ENCODE results near the gene SH3RF2. TPM values are rescaled to one million over a fixed set of nuclear protein-coding genes. Genes with fewer than 3 reads are reported as not detected.
"Not testable (repeated sequence)": the region's sequence is repeated elsewhere in the genome, so short reads cannot be mapped to it uniquely, and the experiment has no call there.

Gene SH3RF2
- 3.7 TPM for total RNA-seq

GRCh38 chr5:145936401-145937131 lies at the start of gene SH3RF2:
Gene SH3RF2 (plus strand): TSS chr5:145936578. CDS start chr5:145937929, 1,351 bp downstream.
- no peaks in the 10 kb centered on the region for H3K36me3 ChIP-seq (ENCODE audit: control insufficient read depth in 3 of 3, insufficient read depth in 3 of 3, low read length in 3 of 3)
- peaks cover 9 to 29% (median 18%) of the 10 kb centered on the region in 3 donors for H3K4me1 ChIP-seq (ENCODE audit: control insufficient read depth in 3 of 3, insufficient read depth in 3 of 3, low read length in 3 of 3)
- H3K27ac ChIP-seq (ENCODE audit: low read depth, low read length): peak within 1 kb of the TSS; percentile 71

GRCh38 chr5:145887217-145887616 lies 49.2 kb upstream of the SH3RF2 start:
- no peak overlapping the region for H3K4me3 ChIP-seq (ENCODE audit: low read length in 3 of 3)
- no peak overlapping the region for H3K9ac ChIP-seq (ENCODE audit: low read depth in 1 of 3, low read length in 3 of 3)
- H3K27ac ChIP-seq (ENCODE audit: low read depth, low read length): no peak overlapping the region
- no peaks in the 10 kb centered on the region for H3K36me3 ChIP-seq (ENCODE audit: control insufficient read depth in 3 of 3, insufficient read depth in 3 of 3, low read length in 3 of 3)
- H3K4me1 ChIP-seq (ENCODE audit: control insufficient read depth in 3 of 3, insufficient read depth in 3 of 3, low read length in 3 of 3): no peaks in the 10 kb centered on the region
- H3K9me3 ChIP-seq (ENCODE audit: control insufficient read depth in 3 of 3, low read length in 3 of 3): no peaks in the 10 kb centered on the region
- H3K27me3 ChIP-seq (ENCODE audit: control insufficient read depth in 3 of 3, insufficient read depth in 3 of 3, low read length in 3 of 3): no peaks in the 10 kb centered on the region

More at GRCh38 chr5:145936401-145937131, at the start of gene SH3RF2:
- Histone ChIP-seq H3K4me3 (ENCODE audit: low read length in 3 of 3) (peak within 1 kb of the TSS; percentile 73 to 84 (median 75)), H3K9ac (ENCODE audit: low read depth in 1 of 3, low read length in 3 of 3) (peak within 1 kb of the TSS; percentile 60 to 80 (median 80)), H3K9me3 (ENCODE audit: control insufficient read depth in 3 of 3, low read length in 3 of 3) (no peaks in the 10 kb centered on the region), H3K27me3 (ENCODE audit: control insufficient read depth in 3 of 3, insufficient read depth in 3 of 3, low read length in 3 of 3) (no peaks in the 10 kb centered on the region)

- H3K27me3 ChIP-seq (ENCODE audit: control insufficient read depth in 3 of 3, insufficient read depth in 3 of 3, low read length in 3 of 3): no peaks in the 10 kb centered on the region
- no peaks in the 10 kb centered on the region for H3K9me3 ChIP-seq (ENCODE audit: control insufficient read depth in 3 of 3, low read length in 3 of 3)
- no peaks in the 10 kb centered on the region for H3K4me1 ChIP-seq (ENCODE audit: control insufficient read depth in 3 of 3, insufficient read depth in 3 of 3, low read length in 3 of 3)
- no peak overlapping the region for H3K9ac ChIP-seq (ENCODE audit: low read depth in 1 of 3, low read length in 3 of 3)
- no peak overlapping the region for H3K27ac ChIP-seq (ENCODE audit: low read depth, low read length)
- H3K36me3 ChIP-seq (ENCODE audit: control insufficient read depth in 3 of 3, insufficient read depth in 3 of 3, low read length in 3 of 3): no peaks in the 10 kb centered on the region
- no peak overlapping the region for H3K4me3 ChIP-seq (ENCODE audit: low read length in 3 of 3)
These were observed 48.3 kb upstream of the SH3RF2 start for GRCh38 chr5:145887976-145888574.

- Histone ChIP-seq H3K27me3 (ENCODE audit: control insufficient read depth in 3 of 3, insufficient read depth in 3 of 3, low read length in 3 of 3) (no peaks in the 10 kb centered on the region), H3K36me3 (ENCODE audit: control insufficient read depth in 3 of 3, insufficient read depth in 3 of 3, low read length in 3 of 3) (no peaks in the 10 kb centered on the region), H3K4me3 (ENCODE audit: low read length in 3 of 3) (no peak overlapping the region), H3K9me3 (ENCODE audit: control insufficient read depth in 3 of 3, low read length in 3 of 3) (no peaks in the 10 kb centered on the region), H3K27ac (ENCODE audit: low read depth, low read length) (no peak overlapping the region), H3K9ac (ENCODE audit: low read depth in 1 of 3, low read length in 3 of 3) (no peak overlapping the region), H3K4me1 (ENCODE audit: control insufficient read depth in 3 of 3, insufficient read depth in 3 of 3, low read length in 3 of 3) (no peaks in the 10 kb centered on the region)
These were observed 46.8 kb upstream of the SH3RF2 start for GRCh38 chr5:145889611-145890010.

- H3K9me3 ChIP-seq (ENCODE audit: control insufficient read depth in 3 of 3, low read length in 3 of 3); H3K9ac ChIP-seq (ENCODE audit: low read depth in 1 of 3, low read length in 3 of 3); H3K4me3 ChIP-seq (ENCODE audit: low read length in 3 of 3); H3K4me1 ChIP-seq (ENCODE audit: control insufficient read depth in 3 of 3, insufficient read depth in 3 of 3, low read length in 3 of 3); H3K27me3 ChIP-seq (ENCODE audit: control insufficient read depth in 3 of 3, insufficient read depth in 3 of 3, low read length in 3 of 3); H3K36me3 ChIP-seq (ENCODE audit: control insufficient read depth in 3 of 3, insufficient read depth in 3 of 3, low read length in 3 of 3); H3K27ac ChIP-seq (ENCODE audit: low read depth, low read length): not testable (repeated sequence)
These were observed 45.0 kb upstream of the SH3RF2 start for GRCh38 chr5:145891378-145891777.

GRCh38 chr5:145898171-145898570 lies 38.2 kb upstream of the SH3RF2 start:
- no peak overlapping the region for H3K4me3 ChIP-seq (ENCODE audit: low read length in 3 of 3)
- no peaks in the 10 kb centered on the region for H3K9me3 ChIP-seq (ENCODE audit: control insufficient read depth in 3 of 3, low read length in 3 of 3)
- H3K27me3 ChIP-seq (ENCODE audit: control insufficient read depth in 3 of 3, insufficient read depth in 3 of 3, low read length in 3 of 3): no peaks in the 10 kb centered on the region
- H3K9ac ChIP-seq (ENCODE audit: low read depth in 1 of 3, low read length in 3 of 3): no peak overlapping the region
- no peaks in the 10 kb centered on the region for H3K36me3 ChIP-seq (ENCODE audit: control insufficient read depth in 3 of 3, insufficient read depth in 3 of 3, low read length in 3 of 3)
- no peak overlapping the region for H3K27ac ChIP-seq (ENCODE audit: low read depth, low read length)
- no peaks in the 10 kb centered on the region for H3K4me1 ChIP-seq (ENCODE audit: control insufficient read depth in 3 of 3, insufficient read depth in 3 of 3, low read length in 3 of 3)

GRCh38 chr5:145902421-145902820 lies 34.0 kb upstream of the SH3RF2 start:
- Histone ChIP-seq H3K27ac (ENCODE audit: low read depth, low read length) (no peak overlapping the region), H3K9ac (ENCODE audit: low read depth in 1 of 3, low read length in 3 of 3) (no peak overlapping the region), H3K36me3 (ENCODE audit: control insufficient read depth in 3 of 3, insufficient read depth in 3 of 3, low read length in 3 of 3) (no peaks in the 10 kb centered on the region), H3K4me3 (ENCODE audit: low read length in 3 of 3) (no peak overlapping the region), H3K27me3 (ENCODE audit: control insufficient read depth in 3 of 3, insufficient read depth in 3 of 3, low read length in 3 of 3) (peaks cover 0 to 2% (median 0%) of the 10 kb centered on the region in 3 donors), H3K9me3 (ENCODE audit: control insufficient read depth in 3 of 3, low read length in 3 of 3) (no peaks in the 10 kb centered on the region), H3K4me1 (ENCODE audit: control insufficient read depth in 3 of 3, insufficient read depth in 3 of 3, low read length in 3 of 3) (no peaks in the 10 kb centered on the region)

- Histone ChIP-seq H3K4me1 (ENCODE audit: control insufficient read depth in 3 of 3, insufficient read depth in 3 of 3, low read length in 3 of 3) (no peaks in the 10 kb centered on the region), H3K9me3 (ENCODE audit: control insufficient read depth in 3 of 3, low read length in 3 of 3) (no peaks in the 10 kb centered on the region), H3K36me3 (ENCODE audit: control insufficient read depth in 3 of 3, insufficient read depth in 3 of 3, low read length in 3 of 3) (no peaks in the 10 kb centered on the region), H3K27me3 (ENCODE audit: control insufficient read depth in 3 of 3, insufficient read depth in 3 of 3, low read length in 3 of 3) (peaks cover 0 to 2% (median 0%) of the 10 kb centered on the region in 3 donors), H3K9ac (ENCODE audit: low read depth in 1 of 3, low read length in 3 of 3) (no peak overlapping the region), H3K4me3 (ENCODE audit: low read length in 3 of 3) (no peak overlapping the region), H3K27ac (ENCODE audit: low read depth, low read length) (no peak overlapping the region)
These were observed 33.3 kb upstream of the SH3RF2 start for GRCh38 chr5:145903113-145903512.

- no peaks in the 10 kb centered on the region for H3K36me3 ChIP-seq (ENCODE audit: control insufficient read depth in 3 of 3, insufficient read depth in 3 of 3, low read length in 3 of 3)
- H3K4me3 ChIP-seq (ENCODE audit: low read length in 3 of 3): no peak overlapping the region
- no peak overlapping the region for H3K9ac ChIP-seq (ENCODE audit: low read depth in 1 of 3, low read length in 3 of 3)
- no peak overlapping the region for H3K27ac ChIP-seq (ENCODE audit: low read depth, low read length)
- H3K27me3 ChIP-seq (ENCODE audit: control insufficient read depth in 3 of 3, insufficient read depth in 3 of 3, low read length in 3 of 3): peaks cover 0 to 2% (median 0%) of the 10 kb centered on the region in 3 donors
- no peaks in the 10 kb centered on the region for H3K9me3 ChIP-seq (ENCODE audit: control insufficient read depth in 3 of 3, low read length in 3 of 3)
- H3K4me1 ChIP-seq (ENCODE audit: control insufficient read depth in 3 of 3, insufficient read depth in 3 of 3, low read length in 3 of 3): no peaks in the 10 kb centered on the region
These were observed 32.5 kb upstream of the SH3RF2 start for GRCh38 chr5:145903867-145904266.

GRCh38 chr5:145904743-145905142 lies 31.6 kb upstream of the SH3RF2 start:
- H3K4me1 ChIP-seq (ENCODE audit: control insufficient read depth in 3 of 3, insufficient read depth in 3 of 3, low read length in 3 of 3): no peaks in the 10 kb centered on the region
- H3K27me3 ChIP-seq (ENCODE audit: control insufficient read depth in 3 of 3, insufficient read depth in 3 of 3, low read length in 3 of 3): peaks cover 0 to 2% (median 0%) of the 10 kb centered on the region in 3 donors
- H3K9me3 ChIP-seq (ENCODE audit: control insufficient read depth in 3 of 3, low read length in 3 of 3): no peaks in the 10 kb centered on the region
- H3K9ac ChIP-seq (ENCODE audit: low read depth in 1 of 3, low read length in 3 of 3): no peak overlapping the region
- no peak overlapping the region for H3K4me3 ChIP-seq (ENCODE audit: low read length in 3 of 3)
- H3K36me3 ChIP-seq (ENCODE audit: control insufficient read depth in 3 of 3, insufficient read depth in 3 of 3, low read length in 3 of 3): no peaks in the 10 kb centered on the region
- no peak overlapping the region for H3K27ac ChIP-seq (ENCODE audit: low read depth, low read length)

Data from skeletal muscle tissue (tissue), 4 donors.